Hepatocyte (in vitro differentiated cells): ENCODE results near the gene ZNF385B.

Experiments used
- CTCF ChIP-seq: fragments of 200-600 bp; sonication (generic); IDR thresholded peaks from 2 replicates; pipeline ENCODE4 v1.5.1; 2016; ENCODE audit warnings: antibody characterized with exemption, mild to moderate bottlenecking; ENCODE audit not compliant: poor library complexity
- EZH2 ChIP-seq: fragments of 200-600 bp; sonication (generic); IDR thresholded peaks from 2 replicates; pipeline ENCODE4 v1.6.1; 2016; ENCODE audit warnings: antibody characterized with exemption, mild to moderate bottlenecking, borderline replicate concordance

- no peak for TF ChIP-seq CTCF
- no peak for TF ChIP-seq EZH2
These were observed 266.1 kb downstream of the ZNF385B start for GRCh38 chr2:179595284-179595683.
